H9 (cell line): ENCODE measurements around the gene TRAK1. TPM values are rescaled to one million over a fixed set of nuclear protein-coding genes. Genes with fewer than 3 reads are reported as not detected.

Experiments used
- DNase-seq: peaks from one replicate; pipeline ENCODE4 v3.0.0-alpha.2; 2017
- H2AFZ ChIP-seq: one replicate; pipeline ENCODE4 v1.6.1; 2013; ENCODE audit warnings: mild to moderate bottlenecking, low read length, control low read depth, moderate library complexity
- H2AK5ac ChIP-seq: 2 replicates; pipeline ENCODE4 v1.6.1; 2013; ENCODE audit warnings: low read length, control low read depth, mixed read lengths; ENCODE audit not compliant: insufficient read length
- H2BK120ac ChIP-seq: one replicate; pipeline ENCODE4 v1.6.1; 2013; ENCODE audit warnings: low read depth, mild to moderate bottlenecking, low read length, control low read depth, inconsistent platforms; ENCODE audit not compliant: poor library complexity, severe bottlenecking
- H2BK12ac ChIP-seq: 2 replicates; pipeline ENCODE4 v1.6.1; 2013; ENCODE audit warnings: low read length, control low read depth, mixed read lengths, low read depth; ENCODE audit not compliant: insufficient read length
- H2BK15ac ChIP-seq: 2 replicates; pipeline ENCODE4 v1.6.1; 2013; ENCODE audit warnings: low read depth, low read length, control low read depth
- H2BK20ac ChIP-seq: one replicate; pipeline ENCODE4 v1.6.1; 2013; ENCODE audit warnings: low read depth, mild to moderate bottlenecking, low read length, control low read depth, inconsistent platforms; ENCODE audit not compliant: poor library complexity, severe bottlenecking
- H2BK5ac ChIP-seq: 2 replicates; pipeline ENCODE4 v1.6.1; 2013; ENCODE audit warnings: low read length, control low read depth, mixed read lengths; ENCODE audit not compliant: insufficient read length
- H3K14ac ChIP-seq: 2 replicates; pipeline ENCODE4 v1.6.1; 2013; ENCODE audit warnings: low read length, control low read depth; ENCODE audit not compliant: insufficient read depth
- H3K18ac ChIP-seq: 2 replicates; pipeline ENCODE4 v1.6.1; 2013; ENCODE audit warnings: low read depth, mild to moderate bottlenecking, mixed read lengths, low read length, control low read depth; ENCODE audit not compliant: insufficient read length
- H3K23ac ChIP-seq: 2 replicates; pipeline ENCODE4 v1.6.1; 2013; ENCODE audit warnings: low read length, control low read depth, mixed read lengths, low read depth; ENCODE audit not compliant: insufficient read length
- H3K23me2 ChIP-seq: 2 replicates; pipeline ENCODE4 v1.6.1; 2013; ENCODE audit warnings: low read depth, mild to moderate bottlenecking, mixed read lengths, low read length, control low read depth; ENCODE audit not compliant: insufficient read length, poor library complexity, severe bottlenecking
- H3K27ac ChIP-seq: 2 replicates; pipeline ENCODE4 v1.5.1; 2013; ENCODE audit warnings: low read length, control low read depth, mixed read lengths, low read depth; ENCODE audit not compliant: insufficient read length
- H3K27me3 ChIP-seq: 2 replicates; pipeline ENCODE4 v1.6.1; 2013; ENCODE audit warnings: low read length, control low read depth, inconsistent platforms; ENCODE audit not compliant: insufficient read depth
- H3K4ac ChIP-seq: 2 replicates; pipeline ENCODE4 v1.6.1; 2013; ENCODE audit warnings: low read depth, mild to moderate bottlenecking, control low read depth, inconsistent platforms, low read length, moderate library complexity
- H3K4me1 ChIP-seq: 2 replicates; pipeline ENCODE4 v1.6.1; 2013; ENCODE audit warnings: low read length, control low read depth, inconsistent platforms; ENCODE audit not compliant: insufficient read depth
- H3K4me2 ChIP-seq: 2 replicates; pipeline ENCODE4 v1.6.1; 2013; ENCODE audit warnings: low read length, control low read depth, mixed read lengths; ENCODE audit not compliant: insufficient read length, insufficient read depth
- H3K56ac ChIP-seq: 2 replicates; pipeline ENCODE4 v1.6.1; 2013; ENCODE audit warnings: low read depth, mild to moderate bottlenecking, mixed read lengths, low read length, control low read depth; ENCODE audit not compliant: insufficient read length
- H3K79me1 ChIP-seq: 2 replicates; pipeline ENCODE4 v1.6.1; 2013; ENCODE audit warnings: low read depth, mild to moderate bottlenecking, moderate library complexity, low read length, control low read depth, inconsistent platforms; ENCODE audit not compliant: insufficient read depth, poor library complexity, severe bottlenecking
- H3K79me2 ChIP-seq: 2 replicates; pipeline ENCODE4 v1.6.1; 2013; ENCODE audit warnings: low read length, control low read depth, inconsistent platforms; ENCODE audit not compliant: insufficient read depth
- H3K9ac ChIP-seq: 2 replicates; pipeline ENCODE4 v1.6.1; 2013; ENCODE audit warnings: low read length, control low read depth, mixed read lengths; ENCODE audit not compliant: insufficient read length; ENCODE audit errors: extremely low read depth
- H3K9me3 ChIP-seq: one replicate; pipeline ENCODE4 v1.6.1; 2013; ENCODE audit warnings: low read depth, low read length, inconsistent platforms; ENCODE audit not compliant: control insufficient read depth
- H3T11ph ChIP-seq: one replicate; pipeline ENCODE4 v1.6.1; 2013; ENCODE audit warnings: mild to moderate bottlenecking, low read length, control low read depth, inconsistent platforms
- H4K20me1 ChIP-seq: one replicate; pipeline ENCODE4 v1.6.1; 2013; ENCODE audit not compliant: control insufficient read depth, insufficient read length, insufficient read depth
- H4K5ac ChIP-seq: 2 replicates; pipeline ENCODE4 v1.6.1; 2013; ENCODE audit warnings: low read depth, mild to moderate bottlenecking, mixed read lengths, low read length, control low read depth; ENCODE audit not compliant: insufficient read length
- H4K8ac ChIP-seq: replicated peaks from 2 replicates; pipeline ENCODE4 v1.6.1; 2013; ENCODE audit warnings: low read length, control low read depth, mixed read lengths, low read depth; ENCODE audit not compliant: insufficient read length
- H4K91ac ChIP-seq: 2 replicates; pipeline ENCODE4 v1.6.1; 2013; ENCODE audit warnings: low read depth, mild to moderate bottlenecking, moderate library complexity, mixed read lengths, low read length, control low read depth; ENCODE audit not compliant: insufficient read length
- H3K27ac Mint-ChIP-seq, 3 experiments: 2 replicates in 2 of 3; 3 replicates in 1 of 3; pipeline ENCODE4 v1.8.0; 2020 to 2021; ENCODE audit warnings: mixed read lengths in 3 of 3, mild to moderate bottlenecking in 1 of 3, moderate library complexity in 1 of 3
- H3K27me3 Mint-ChIP-seq: 2 replicates; pipeline ENCODE4 v1.8.0; 2021; ENCODE audit warnings: low read depth, mild to moderate bottlenecking, moderate library complexity, mixed read lengths
- H3K36me3 Mint-ChIP-seq, 3 experiments: 2 replicates in 2 of 3; 3 replicates in 1 of 3; pipeline ENCODE4 v1.8.0; 2020 to 2021; ENCODE audit warnings: low read depth in 3 of 3, mixed read lengths in 3 of 3; ENCODE audit not compliant: insufficient read depth in 1 of 3
- H3K4me1 Mint-ChIP-seq, 2 experiments: 2 replicates each; pipeline ENCODE4 v1.8.0; 2020; ENCODE audit warnings: mixed read lengths in 2 of 2
- H3K4me3 Mint-ChIP-seq, 2 experiments: 2 replicates in 1 of 2; 3 replicates in 1 of 2; pipeline ENCODE4 v1.8.0; 2020 to 2021; ENCODE audit warnings: mild to moderate bottlenecking in 2 of 2, mixed read lengths in 2 of 2, moderate library complexity in 1 of 2
- H3K9me3 Mint-ChIP-seq, 2 experiments: 2 replicates in 1 of 2; 3 replicates in 1 of 2; pipeline ENCODE4 v1.8.0; 2020; ENCODE audit warnings: mild to moderate bottlenecking in 2 of 2, mixed read lengths in 2 of 2, moderate library complexity in 1 of 2
- WGBS: extraction: QIAGEN DNeasy Blood & Tissue Kit; methylation state at CpG from one replicate; pipeline ENCODE4 v1.1.7; 2013; ENCODE audit warnings: missing lambda C conversion rate, low lambda C conversion rate, mixed read lengths; ENCODE audit not compliant: insufficient read length; ENCODE audit errors: extremely low coverage; 5-methylcytosine and 5-hydroxymethylcytosine counted together
- total RNA-seq: library from RNA; stranded (reverse); gene quantifications from 2 replicates; pipeline ENCODE4 v1.2.1, GENCODE V29; 2021
- TF ChIP-seq, protein P1 (sequence below): fragments of 200-600 bp; sonication (generic); conservative IDR thresholded peaks from 3 replicates; pipeline ENCODE4 v1.8.0; 2021; ENCODE audit warnings: antibody characterized with exemption, mild to moderate bottlenecking

The TRAK1 gene
- total RNA-seq, 1 experiment from 2014 or later, result 34.2 TPM

- Mint-ChIP-seq H3K27ac (peak overlapping the region in 1 of 3 experiments; percentile 65; a peak in 2 of 7 replicates), H3K9me3 (no peaks in the 10 kb centered on the region), H3K4me1 (peaks cover 11 to 17% of the 10 kb centered on the region in 2 experiments), H3K4me3 (no peak overlapping the region), H3K36me3 (peaks cover 8 to 29% (median 20%) of the 10 kb centered on the region in 3 experiments; a peak in 6 of 7 replicates), H3K27me3 (no peaks in the 10 kb centered on the region)
- no peak overlapping the region for H2BK120ac ChIP-seq
- H3K23me2 ChIP-seq, result no peaks in the 10 kb centered on the region
- no peak overlapping the region for H3K14ac ChIP-seq
- H3K27ac ChIP-seq, result no peak overlapping the region
- no peak overlapping the region for H2BK12ac ChIP-seq
- H2BK5ac ChIP-seq, result no peak overlapping the region
- no peak overlapping the region for H3K18ac ChIP-seq
- no peaks in the 10 kb centered on the region for H3K4me1 ChIP-seq
- TF ChIP-seq, protein P1, sequence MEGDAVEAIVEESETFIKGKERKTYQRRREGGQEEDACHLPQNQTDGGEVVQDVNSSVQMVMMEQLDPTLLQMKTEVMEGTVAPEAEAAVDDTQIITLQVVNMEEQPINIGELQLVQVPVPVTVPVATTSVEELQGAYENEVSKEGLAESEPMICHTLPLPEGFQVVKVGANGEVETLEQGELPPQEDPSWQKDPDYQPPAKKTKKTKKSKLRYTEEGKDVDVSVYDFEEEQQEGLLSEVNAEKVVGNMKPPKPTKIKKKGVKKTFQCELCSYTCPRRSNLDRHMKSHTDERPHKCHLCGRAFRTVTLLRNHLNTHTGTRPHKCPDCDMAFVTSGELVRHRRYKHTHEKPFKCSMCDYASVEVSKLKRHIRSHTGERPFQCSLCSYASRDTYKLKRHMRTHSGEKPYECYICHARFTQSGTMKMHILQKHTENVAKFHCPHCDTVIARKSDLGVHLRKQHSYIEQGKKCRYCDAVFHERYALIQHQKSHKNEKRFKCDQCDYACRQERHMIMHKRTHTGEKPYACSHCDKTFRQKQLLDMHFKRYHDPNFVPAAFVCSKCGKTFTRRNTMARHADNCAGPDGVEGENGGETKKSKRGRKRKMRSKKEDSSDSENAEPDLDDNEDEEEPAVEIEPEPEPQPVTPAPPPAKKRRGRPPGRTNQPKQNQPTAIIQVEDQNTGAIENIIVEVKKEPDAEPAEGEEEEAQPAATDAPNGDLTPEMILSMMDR, result no peak
- no CpG with 5 or more reads among the region's 4 CpGs for WGBS
- H2AK5ac ChIP-seq, result no peak overlapping the region
- H3K79me1 ChIP-seq, result no peaks in the 10 kb centered on the region
- no peak overlapping the region for H2AFZ ChIP-seq
- H3K23ac ChIP-seq, result no peak overlapping the region
- no peak overlapping the region for H4K5ac ChIP-seq
- H3K4ac ChIP-seq, result no peak overlapping the region
- H3K56ac ChIP-seq, result no peak overlapping the region
- no peak for DNase-seq
- no peak overlapping the region for H4K8ac ChIP-seq
- H2BK20ac ChIP-seq, result no peak overlapping the region
- no peak overlapping the region for H4K91ac ChIP-seq
- H3T11ph ChIP-seq, result no peak overlapping the region
- no peak overlapping the region for H2BK15ac ChIP-seq
- no peaks in the 10 kb centered on the region for H3K27me3 ChIP-seq
- no peak overlapping the region for H3K9ac ChIP-seq
- H3K4me2 ChIP-seq, result no peak overlapping the region
- H3K79me2 ChIP-seq, result no peaks in the 10 kb centered on the region
- H3K9me3 ChIP-seq, result no peaks in the 10 kb centered on the region
- no peaks in the 10 kb centered on the region for H4K20me1 ChIP-seq
These were observed 125.1 kb downstream of the TRAK1 start for GRCh38 chr3:42216302-42216701.
